Tibial nerve (tissue), 4 donors: ENCODE measurements around the gene GPR15. TPM values are rescaled to one million over a fixed set of nuclear protein-coding genes. Genes with fewer than 3 reads are reported as not detected.
"Not testable (repeated sequence)": the region's sequence is repeated elsewhere in the genome, so short reads cannot be mapped to it uniquely, and the experiment has no call there.

Experiments used
- DNase-seq, 2 donors: peaks; one replicate each; pipeline ENCODE4 v3.0.0-alpha.2; 2019; ENCODE audit warnings: low spot score in 2 of 2
- H3K27ac ChIP-seq, 4 donors: fragments of 200-600 bp; sonication (generic) in 3 of 4; one replicate each; pipeline ENCODE4 v1.5.1; 2017 to 2019; ENCODE audit warnings: mild to moderate bottlenecking in 1 of 4
- H3K27me3 ChIP-seq, 2 donors: fragments of 200-600 bp; sonication (generic) in 1 of 2; one replicate each; pipeline versions ENCODE4 v1.5.1 to v1.6.0; 2017 to 2019
- H3K36me3 ChIP-seq, 3 donors: fragments of 200-600 bp; sonication (generic); one replicate each; pipeline ENCODE4 v1.5.1; 2018 to 2019
- H3K4me1 ChIP-seq, 4 donors: fragments of 200-600 bp; sonication (generic) in 3 of 4; one replicate each; pipeline ENCODE4 v1.5.1; 2017 to 2019
- H3K4me3 ChIP-seq, 4 donors: fragments of 200-600 bp; sonication (generic) in 3 of 4; one replicate each; pipeline ENCODE4 v1.5.1; 2017 to 2019; ENCODE audit warnings: mild to moderate bottlenecking in 1 of 4, moderate library complexity in 1 of 4
- H3K9me3 ChIP-seq, 4 donors: fragments of 200-600 bp; sonication (generic) in 3 of 4; one replicate each; pipeline ENCODE4 v1.5.1; 2017 to 2019
- CTCF ChIP-seq, 5 experiments: fragments of 200-600 bp in 3 of 5; fragments of 450-650 bp in 2 of 5; sonication (generic) in 3 of 5; IDR thresholded peaks; one replicate each; pipeline ENCODE4 v1.5.1; 2016 to 2019; ENCODE audit warnings: antibody characterized with exemption in 5 of 5, mild to moderate bottlenecking in 3 of 5, moderate library complexity in 2 of 5
- EP300 ChIP-seq, 2 donors: sonication (generic); formaldehyde crosslinking; IDR thresholded peaks; one replicate each; pipeline ENCODE4 v1.6.1; 2017; ENCODE audit warnings: antibody characterized with exemption in 2 of 2, mild to moderate bottlenecking in 1 of 2
- POLR2A ChIP-seq, 2 donors: fragments of 450-650 bp; IDR thresholded peaks; one replicate each; pipeline ENCODE4 v1.6.1; 2017; ENCODE audit warnings: antibody characterized with exemption in 2 of 2, mild to moderate bottlenecking in 2 of 2, moderate library complexity in 2 of 2
- WGBS, 2 donors: methylation state at CpG; one replicate each; pipeline ENCODE4 v1.1.5; 2018; 5-methylcytosine and 5-hydroxymethylcytosine counted together
- total RNA-seq, 4 donors: library from RNA; depleted of rRNA; stranded (reverse); fragments of >200 nt; gene quantifications; one replicate each; pipeline ENCODE4 v1.1.0, GENCODE V29; 2016

The GPR15 gene
- total RNA-seq, 4 donors from 2014 or later: not detected

- peak overlapping the region in 1 of 4 donors; percentile 29 for H3K27ac ChIP-seq
- H3K4me1 ChIP-seq: no peaks in the 10 kb centered on the region
- no peaks in the 10 kb centered on the region for H3K36me3 ChIP-seq
- H3K27me3 ChIP-seq: no peaks in the 10 kb centered on the region
- DNase-seq: no peak
- H3K9me3 ChIP-seq: no peaks in the 10 kb centered on the region
- H3K4me3 ChIP-seq: peak overlapping the region in 1 of 4 donors; percentile 1
- WGBS, 2 donors: 78% methylated on average over 7 of the region's 7 CpGs
- TF ChIP-seq POLR2A (IDR thresholded peaks at IDR 0.05): no peak
- TF ChIP-seq EP300 (IDR thresholded peaks at IDR 0.05): no peak
- no peak for TF ChIP-seq CTCF (IDR thresholded peaks at IDR 0.05)
These were observed 24.7 kb downstream of the GPR15 start for GRCh38 chr3:98556164-98557130.

- Histone ChIP-seq H3K36me3 (no peaks in the 10 kb centered on the region), H3K27me3 (no peaks in the 10 kb centered on the region), H3K9me3 (no peaks in the 10 kb centered on the region), H3K4me1 (no peaks in the 10 kb centered on the region), H3K4me3 (no peak overlapping the region), H3K27ac (no peak overlapping the region)
- TF ChIP-seq CTCF (IDR thresholded peaks at IDR 0.05) (no peak), POLR2A (IDR thresholded peaks at IDR 0.05) (no peak), EP300 (IDR thresholded peaks at IDR 0.05) (no peak)
- WGBS, 2 donors: 71 to 80% methylated on average over 4 of the region's 4 CpGs
- no peak for DNase-seq
These were observed 25.7 kb downstream of the GPR15 start for GRCh38 chr3:98557324-98558010.

- Histone ChIP-seq H3K9me3 (no peaks in the 10 kb centered on the region), H3K36me3 (no peaks in the 10 kb centered on the region), H3K4me3 (no peak overlapping the region), H3K27ac (peak overlapping the region in 1 of 4 donors; percentile 5), H3K4me1 (no peaks in the 10 kb centered on the region), H3K27me3 (no peaks in the 10 kb centered on the region)
- 81 to 82% methylated on average over 6 of the region's 6 CpGs for WGBS, 2 donors
- TF ChIP-seq POLR2A (IDR thresholded peaks at IDR 0.05) (no peak), CTCF (IDR thresholded peaks at IDR 0.05) (no peak), EP300 (IDR thresholded peaks at IDR 0.05) (no peak)
- DNase-seq: no peak
These were observed 26.5 kb downstream of the GPR15 start for GRCh38 chr3:98558100-98558827.

GRCh38 chr3:98559769-98560168, 28.0 kb downstream of the GPR15 start:
- H3K4me1 ChIP-seq, DNase-seq, H3K9me3 ChIP-seq, H3K27ac ChIP-seq, H3K4me3 ChIP-seq, H3K36me3 ChIP-seq, H3K27me3 ChIP-seq: not testable (repeated sequence)
- 97% methylated on average over 2 of the region's 2 CpGs for WGBS, 2 donors

- DNase-seq: no peak
- Histone ChIP-seq H3K9me3 (no peaks in the 10 kb centered on the region), H3K27me3 (no peaks in the 10 kb centered on the region), H3K4me1 (no peaks in the 10 kb centered on the region), H3K27ac (no peak overlapping the region), H3K4me3 (no peak overlapping the region), H3K36me3 (no peaks in the 10 kb centered on the region)
- TF ChIP-seq EP300 (IDR thresholded peaks at IDR 0.05) (no peak), CTCF (IDR thresholded peaks at IDR 0.05) (no peak), POLR2A (IDR thresholded peaks at IDR 0.05) (no peak)
- WGBS, 2 donors: 71 to 72% methylated on average over 2 of the region's 2 CpGs
These were observed 29.1 kb downstream of the GPR15 start for GRCh38 chr3:98560911-98561310.
